CD4-positive, alpha-beta T cell treated with Interleukin-4 for 1 hour (primary cell): Measurements from ENCODE around the gene TMEM134.
A peak's percentile ranks its signal among the peaks of the same experiment; 100 is the strongest.

Experiments used
- DNase-seq, 2 donors: peaks; one replicate each; pipeline ENCODE4 v3.0.0-alpha.2; 2020 to 2022

The TMEM134 gene

GRCh38 chr11:67420646-67421429, 48.2 kb downstream of the TMEM134 start:
- DNase-seq, result peak; percentile 97 to 98

- DNase-seq, result no peak
Observed at GRCh38 chr11:67420147-67420645, 48.9 kb downstream of the TMEM134 start.

DNA sequence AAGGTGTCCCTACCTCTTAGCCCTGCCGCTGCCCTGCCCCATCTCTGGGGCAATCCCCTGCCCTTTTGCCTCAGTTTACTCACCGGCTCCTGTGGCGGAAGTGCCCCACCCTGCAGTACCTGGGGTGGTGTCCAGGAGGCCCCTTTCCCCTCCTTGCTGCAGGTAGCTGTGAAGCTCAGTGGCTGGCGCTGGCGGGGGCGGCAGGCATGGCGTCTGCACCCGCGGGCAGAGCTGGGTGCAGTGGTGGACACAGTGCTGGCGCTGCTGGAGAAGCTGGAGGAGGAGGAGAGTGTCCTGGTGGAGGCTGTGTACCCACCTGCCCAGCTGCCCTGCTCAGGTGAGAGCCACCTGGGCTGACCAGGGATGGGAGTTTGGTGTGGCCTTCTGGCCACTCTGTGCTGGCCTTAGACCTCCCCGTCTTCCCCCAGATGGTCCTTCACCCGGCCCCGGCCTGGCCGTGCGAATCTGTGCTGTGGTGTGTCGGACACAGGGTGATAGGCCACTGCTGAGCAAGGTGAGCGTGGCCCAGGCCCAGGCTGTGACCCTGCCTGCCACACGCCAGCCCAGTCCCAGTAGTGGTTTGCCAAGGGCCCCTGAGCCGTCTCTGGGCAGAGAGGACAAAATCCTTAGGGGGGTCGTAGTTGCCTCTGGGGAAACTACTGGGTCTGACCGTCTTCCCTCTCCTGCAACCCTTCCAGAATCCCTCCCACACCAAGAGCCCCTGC, 49.6 kb downstream of the TMEM134 start:
- DNase-seq, result no peak

DNA sequence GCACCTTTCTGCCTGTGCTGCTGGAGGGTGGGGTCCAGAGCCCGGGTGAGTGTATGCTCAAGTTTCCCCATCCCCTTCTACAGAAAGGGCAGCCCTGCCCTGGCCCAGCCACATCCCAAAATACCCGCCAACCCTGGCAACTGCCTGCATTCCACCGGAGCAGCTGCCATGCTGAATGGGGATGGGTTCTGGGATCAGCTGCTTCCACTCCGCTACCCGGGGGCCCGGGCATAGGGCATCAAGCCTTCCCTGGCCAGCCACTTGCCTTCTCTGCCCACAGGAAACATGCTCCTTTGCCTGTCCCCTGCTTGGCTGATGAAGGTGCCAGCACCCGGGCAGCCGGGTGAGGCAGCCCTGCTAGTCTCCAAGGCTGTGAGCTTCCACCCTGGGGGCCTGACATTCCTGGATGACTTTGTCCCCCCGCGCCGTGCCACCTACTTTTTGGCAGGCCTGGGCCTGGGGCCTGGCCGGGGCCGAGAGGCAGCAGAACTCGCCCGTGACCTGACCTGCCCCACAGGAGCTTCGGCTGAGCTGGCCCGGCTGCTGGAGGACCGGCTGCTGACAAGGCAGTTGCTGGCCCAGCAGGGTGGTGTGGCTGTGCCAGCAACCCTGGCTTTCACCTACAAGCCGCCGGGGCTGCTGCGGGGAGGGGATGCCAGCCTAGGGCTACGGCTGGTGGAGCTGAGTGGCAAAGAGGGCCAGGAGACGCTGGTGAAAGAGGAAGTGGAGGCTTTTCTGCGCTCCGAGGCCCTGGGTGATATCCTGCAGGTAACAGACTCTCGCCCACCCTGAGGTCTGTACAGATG, 50.4 kb downstream of the TMEM134 start:
- DNase-seq, result peak in 1 of 2 donors; percentile 62

- DNase-seq, result no peak
Observed at GRCh38 chr11:67417425-67417824, 51.6 kb downstream of the TMEM134 start.

DNA sequence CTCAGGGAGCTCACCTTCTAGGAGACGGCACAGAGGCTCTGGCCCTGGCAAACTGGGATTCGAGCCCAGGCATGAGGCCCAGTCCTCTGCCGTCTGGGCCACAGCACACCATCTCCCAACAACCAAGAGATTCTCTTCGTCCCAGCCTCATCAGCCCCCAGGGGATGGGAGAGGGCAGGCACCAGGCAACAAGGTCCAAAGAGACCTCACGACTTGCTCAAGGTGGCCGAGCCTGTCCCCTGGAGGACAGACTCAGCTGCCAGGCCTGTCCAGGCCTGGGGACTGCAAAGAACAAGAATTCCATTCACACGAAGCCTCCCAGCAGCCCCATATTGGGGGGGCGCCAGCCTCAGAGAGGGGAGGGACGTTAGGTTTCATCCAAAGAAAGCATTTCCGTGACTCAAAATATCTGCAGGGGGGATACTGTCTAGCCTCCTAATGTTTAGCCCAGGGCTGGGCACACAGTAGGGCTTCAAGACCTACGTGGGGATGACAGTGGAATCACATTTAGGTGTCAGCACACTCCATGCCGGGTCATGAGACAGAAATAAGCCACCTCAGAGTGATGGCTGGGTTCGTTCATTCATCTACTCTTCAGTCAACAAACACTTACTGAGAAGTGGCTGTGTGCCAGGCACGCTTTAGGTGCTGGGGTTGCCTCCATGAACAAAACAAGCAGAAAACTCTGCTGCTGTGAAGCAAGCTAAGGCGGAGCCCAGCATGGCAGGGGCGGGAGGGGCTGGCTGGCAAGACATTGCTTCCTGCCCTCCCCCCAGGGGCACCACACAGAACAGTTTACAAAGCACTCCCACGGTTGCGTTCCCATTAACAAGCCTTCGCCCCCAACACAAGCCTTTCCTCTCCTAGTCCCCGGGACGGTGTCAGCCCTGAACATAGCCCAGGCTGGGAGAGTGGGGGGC, 52.4 kb downstream of the TMEM134 start:
- peak; percentile 90 for DNase-seq

GRCh38 chr11:67415501-67416304, 53.3 kb downstream of the TMEM134 start, which contains the start of gene CARNS1:
Gene CARNS1 (plus strand): TSS chr11:67415678. CDS start chr11:67416200, 522 bp downstream.
- DNase-seq, result no peak

DNA sequence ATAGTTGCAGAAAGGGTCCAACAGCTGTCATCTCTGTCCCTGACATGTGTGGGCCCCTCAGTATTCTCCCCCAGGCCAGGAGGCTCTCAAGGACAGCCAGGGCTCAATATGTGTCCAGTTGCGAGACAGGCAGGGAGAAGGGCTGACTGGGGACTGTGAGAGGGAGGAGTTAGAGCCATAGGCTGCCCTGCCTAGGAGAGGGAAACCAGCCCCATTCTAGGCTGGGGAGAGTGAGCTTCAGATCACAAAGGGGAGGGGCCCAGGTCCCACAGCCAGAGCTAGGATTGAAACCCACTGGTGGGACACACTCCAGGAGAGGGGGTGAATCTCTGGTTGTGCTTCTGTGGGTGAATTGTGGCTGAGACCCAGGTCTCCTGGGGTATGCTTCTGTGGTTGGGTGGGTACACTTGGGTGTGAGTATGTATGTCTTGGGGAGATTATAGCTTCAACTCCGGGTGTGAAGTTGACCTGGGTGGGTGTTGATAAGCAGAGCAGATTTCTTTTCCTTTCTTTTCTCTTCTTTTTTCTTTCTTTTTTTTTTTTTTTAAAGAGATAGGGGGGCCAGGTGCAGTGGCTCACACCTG, 55.7 kb downstream of the TMEM134 start:
- DNase-seq, result no peak

- DNase-seq, result no peak
Observed at GRCh38 chr11:67412495-67413179, 56.4 kb downstream of the TMEM134 start.

GRCh38 chr11:67411785-67412152, 57.3 kb downstream of the TMEM134 start:
- DNase-seq, result no peak
